SHP77 (cell line): Measurements from ENCODE around the gene LYZ.

ENCODE experiments used
- DNase-seq, 2 experiments: peaks; one replicate each; lab custom pipeline; 2025; lab: John Stamatoyannopoulos, UW

Gene LYZ

DNA sequence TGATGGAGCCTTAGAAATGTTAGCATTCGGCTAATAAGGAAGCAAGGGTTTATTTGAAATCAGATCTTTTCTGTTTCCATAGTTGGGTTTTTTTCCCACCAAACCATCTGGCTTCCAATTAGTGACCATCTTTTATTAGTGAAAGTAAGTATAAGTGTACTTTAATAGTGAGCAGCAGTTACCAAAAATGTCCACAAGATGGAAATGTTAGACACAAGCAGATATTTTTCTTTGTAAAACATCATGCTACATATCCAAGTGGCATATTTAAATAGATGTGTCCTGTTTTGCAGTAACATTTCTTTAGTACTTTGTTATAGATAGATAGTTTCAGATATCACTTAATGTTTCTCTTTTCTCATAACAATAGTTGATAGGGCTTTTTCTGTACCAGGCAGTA, 40.2 kb downstream of the LYZ start:
- no peak for DNase-seq

DNA sequence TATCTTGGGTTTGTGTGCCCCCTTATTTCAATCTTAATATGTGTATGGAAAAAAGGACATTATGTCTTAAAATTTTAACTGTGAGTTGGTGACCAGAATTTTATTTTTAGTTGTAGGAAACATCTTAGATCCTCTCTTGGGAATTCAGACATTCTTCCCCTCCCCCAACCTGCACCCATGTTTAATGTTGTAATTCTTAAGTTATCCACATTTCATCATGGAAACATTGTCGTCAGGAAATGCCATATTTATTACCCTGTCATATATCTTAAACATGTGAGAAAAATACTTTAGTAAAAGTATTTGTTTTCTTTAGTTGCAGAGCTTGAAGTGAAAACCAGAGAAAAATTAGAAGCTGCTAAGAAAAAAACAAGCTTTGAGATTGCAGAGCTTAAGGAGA, 41.6 kb downstream of the LYZ start:
- no peak for DNase-seq

DNA sequence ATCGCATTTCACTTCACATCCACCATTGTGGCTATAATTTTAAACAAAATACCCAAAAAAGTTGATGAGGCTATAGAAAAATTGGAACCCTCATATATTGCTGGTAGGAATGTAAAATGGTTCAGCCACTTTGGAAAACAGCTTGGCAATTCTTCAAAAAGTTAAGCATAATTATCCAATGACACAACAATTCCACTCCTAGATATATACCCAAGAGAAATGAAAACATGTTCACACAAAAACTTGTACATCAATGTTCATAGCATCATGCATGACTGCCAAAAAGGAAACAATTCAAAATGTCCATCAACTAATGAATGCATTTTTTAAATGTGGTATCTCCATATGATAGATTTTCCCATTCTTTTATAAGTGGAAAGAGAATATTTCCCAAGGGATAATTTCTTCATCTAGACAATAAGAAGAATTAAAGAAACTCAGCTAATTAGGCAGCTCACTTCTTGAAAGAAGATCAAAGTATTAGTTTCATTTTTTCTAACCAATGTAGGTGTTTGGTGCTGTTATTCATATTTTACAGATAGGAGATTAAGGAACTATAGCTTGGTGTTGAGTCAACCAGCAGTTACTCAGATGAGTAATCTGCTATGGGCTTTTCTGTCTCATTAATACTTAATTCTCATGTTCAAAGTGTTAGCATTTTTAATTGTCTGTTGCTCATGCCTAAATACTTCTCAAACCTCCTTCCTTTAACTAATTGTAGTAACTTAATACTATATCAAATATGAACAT, 44.2 kb downstream of the LYZ start:
- DNase-seq = no peak

GRCh38 chr12:69396041-69396440, 47.9 kb downstream of the LYZ start:
- no peak for DNase-seq

DNA sequence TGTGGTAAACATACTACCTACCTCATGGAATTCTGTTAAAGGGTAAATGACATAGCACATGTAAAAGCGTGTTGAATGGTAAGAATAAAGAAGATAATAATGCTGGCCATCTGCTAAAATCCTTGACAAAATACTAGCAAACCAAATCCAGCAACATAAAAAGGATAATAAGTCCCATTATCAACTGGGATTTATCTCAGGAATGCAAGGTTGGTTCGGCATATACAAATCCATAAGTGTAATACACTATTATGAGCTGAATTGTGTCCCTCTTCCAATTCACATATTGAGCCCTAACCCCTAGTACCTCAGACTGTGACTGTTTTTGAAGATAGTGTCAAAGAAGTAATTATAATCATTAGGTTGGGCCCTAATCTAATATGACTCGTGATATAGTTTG, 48.8 kb downstream of the LYZ start:
- DNase-seq = no peak

DNA sequence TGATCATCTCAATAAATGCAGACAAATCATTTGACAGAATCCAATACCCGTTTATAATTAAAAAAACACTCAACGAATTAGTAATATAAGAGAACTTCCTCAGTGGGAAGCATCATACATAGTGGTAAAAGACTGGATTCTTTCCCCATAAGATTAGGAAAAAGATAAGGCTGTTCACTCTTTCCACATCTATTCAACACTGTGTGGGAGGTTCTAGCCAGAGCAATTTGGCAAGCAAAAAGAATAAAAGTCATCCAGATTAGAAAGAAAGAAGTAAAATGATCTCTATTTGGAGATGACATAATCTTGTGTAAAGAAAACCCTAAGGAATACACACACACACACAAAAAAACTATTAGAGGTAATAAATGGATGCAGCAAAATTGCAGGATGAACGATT, 49.8 kb downstream of the LYZ start:
- DNase-seq = no peak

- DNase-seq = no peak
These were observed 53.8 kb downstream of the LYZ start for GRCh38 chr12:69401940-69402339.
